Uterus (tissue), 4 donors: Measurements from ENCODE around the gene PRR3. TPM values are rescaled to one million over a fixed set of nuclear protein-coding genes. Genes with fewer than 3 reads are reported as not detected.
"Not testable (repeated sequence)": the region's sequence is repeated elsewhere in the genome, so short reads cannot be mapped to it uniquely, and the experiment has no call there.

Experiments used
- DNase-seq, 2 donors: peaks; one replicate each; pipeline ENCODE4 v3.0.0-alpha.2; 2019 to 2020
- H3K27ac ChIP-seq, 2 donors: fragments of 200-600 bp; sonication (generic); 1 replicate in 1 of 2; 2 replicates in 1 of 2; pipeline ENCODE4 v1.5.1; 2016 to 2018
- H3K27me3 ChIP-seq, 2 donors: fragments of 200-600 bp; sonication (generic); one replicate each; pipeline ENCODE4 v1.5.1; 2018 to 2019; ENCODE audit warnings: control low read depth in 1 of 2
- H3K36me3 ChIP-seq, 2 donors: fragments of 200-600 bp; sonication (generic); one replicate each; pipeline ENCODE4 v1.5.1; 2019; ENCODE audit warnings: control low read depth in 1 of 2
- H3K4me1 ChIP-seq, 2 donors: fragments of 200-600 bp; sonication (generic); one replicate each; pipeline ENCODE4 v1.5.1; 2018 to 2019; ENCODE audit warnings: control low read depth in 1 of 2
- H3K4me3 ChIP-seq, 2 donors: fragments of 200-600 bp; sonication (generic); 1 replicate in 1 of 2; 2 replicates in 1 of 2; pipeline ENCODE4 v1.5.1; 2018 to 2019; ENCODE audit warnings: mild to moderate bottlenecking in 1 of 2
- H3K9me3 ChIP-seq, 2 donors: fragments of 200-600 bp; sonication (generic); one replicate each; pipeline ENCODE4 v1.5.1; 2019; ENCODE audit warnings: control low read depth in 1 of 2
- CTCF ChIP-seq, 4 experiments: fragments of 200-600 bp in 2 of 4; fragments of 450-650 bp in 2 of 4; sonication (generic) in 2 of 4; IDR thresholded peaks; one replicate each; pipeline ENCODE4 v1.5.1; 2016 to 2019; ENCODE audit warnings: antibody characterized with exemption in 4 of 4, mild to moderate bottlenecking in 2 of 4, moderate library complexity in 1 of 4
- POLR2A ChIP-seq, 2 donors: fragments of 450-650 bp; IDR thresholded peaks; one replicate each; pipeline ENCODE4 v1.6.1; 2016; ENCODE audit warnings: antibody characterized with exemption in 2 of 2, mild to moderate bottlenecking in 1 of 2, moderate library complexity in 1 of 2
- intact Hi-C: fragments of 100-400 bp; cut with DNase I; formaldehyde crosslinking; loops from one replicate; pipeline ENCODE4 v1.15.1; 2023; ENCODE audit warnings: low total_unique reads
- total RNA-seq, 4 donors: library from RNA; depleted of rRNA in 3 of 4; stranded (reverse); fragments of >200 nt in 3 of 4; gene quantifications; one replicate each; pipeline versions ENCODE4 v1.1.0 to v1.2.4, GENCODE V29; 2014 to 2023
- donor health status: DM: yes; HTN: yes; CAD: no.

PRR3 gene
- total RNA-seq, 4 donors from 2014 or later = 4.4 to 23.0 (median 16.2) TPM

GRCh38 chr6:30520522-30520921 lies 36.6 kb upstream of the PRR3 start:
- H3K36me3 ChIP-seq = no peaks in the 10 kb centered on the region
- no peaks in the 10 kb centered on the region for H3K9me3 ChIP-seq
- TF ChIP-seq CTCF (IDR thresholded peaks at IDR 0.05) (no peak), POLR2A (IDR thresholded peaks at IDR 0.05) (no peak)
- intact Hi-C loops = no loop called here
- no peak for DNase-seq
- H3K27ac ChIP-seq = peak overlapping the region in 1 of 2 donors; percentile 66
- H3K4me1 ChIP-seq = no peaks in the 10 kb centered on the region
- no peaks in the 10 kb centered on the region for H3K27me3 ChIP-seq
- H3K4me3 ChIP-seq = no peak overlapping the region

- H3K4me1 ChIP-seq, intact Hi-C loops, H3K36me3 ChIP-seq, H3K9me3 ChIP-seq, H3K27me3 ChIP-seq, H3K4me3 ChIP-seq, DNase-seq: not testable (repeated sequence)
- peak overlapping the region in 1 of 2 donors; percentile 66 for H3K27ac ChIP-seq
- TF ChIP-seq CTCF (IDR thresholded peaks at IDR 0.05) = peak in 1 of 4 experiments; percentile 4
These were observed 36.0 kb upstream of the PRR3 start for GRCh38 chr6:30521082-30521481.

- H3K9me3 ChIP-seq, H3K27ac ChIP-seq, DNase-seq, H3K27me3 ChIP-seq, H3K4me1 ChIP-seq, H3K4me3 ChIP-seq, H3K36me3 ChIP-seq, intact Hi-C loops: not testable (repeated sequence)
These were observed 35.1 kb upstream of the PRR3 start for GRCh38 chr6:30521952-30522351.

- H3K9me3 ChIP-seq, H3K4me3 ChIP-seq, H3K27me3 ChIP-seq, H3K4me1 ChIP-seq, H3K27ac ChIP-seq, DNase-seq, intact Hi-C loops, H3K36me3 ChIP-seq: not testable (repeated sequence)
These were observed 30.7 kb upstream of the PRR3 start for GRCh38 chr6:30526444-30526843.

- H3K4me3 ChIP-seq, H3K4me1 ChIP-seq, H3K9me3 ChIP-seq, H3K27me3 ChIP-seq, intact Hi-C loops, DNase-seq, H3K27ac ChIP-seq, H3K36me3 ChIP-seq: not testable (repeated sequence)
These were observed 27.7 kb upstream of the PRR3 start for GRCh38 chr6:30529349-30529875.

GRCh38 chr6:30530014-30530413 lies 27.1 kb upstream of the PRR3 start:
- no peaks in the 10 kb centered on the region for H3K4me1 ChIP-seq
- no peaks in the 10 kb centered on the region for H3K36me3 ChIP-seq
- H3K4me3 ChIP-seq = no peak overlapping the region
- no peaks in the 10 kb centered on the region for H3K9me3 ChIP-seq
- DNase-seq = no peak
- H3K27ac ChIP-seq = no peak overlapping the region
- TF ChIP-seq POLR2A (IDR thresholded peaks at IDR 0.05) = no peak
- TF ChIP-seq CTCF (IDR thresholded peaks at IDR 0.05) = no peak
- H3K27me3 ChIP-seq = no peaks in the 10 kb centered on the region
- intact Hi-C loops = no loop called here
